GM19099 (cell line): ENCODE results near the gene PEX19.

ENCODE experiments used
- POLR2A ChIP-seq: IDR thresholded peaks from 3 replicates; pipeline ENCODE4 v1.6.1; 2011; ENCODE audit warnings: low read depth; ENCODE audit not compliant: insufficient read length; ENCODE audit errors: extremely low read depth

The PEX19 gene

GRCh38 chr1:160284782-160285344, at the start of gene PEX19:
PEX19 (minus strand) TSS chr1:160285133; CDS start chr1:160285124, 9 bp downstream.
- peak; percentile 89 for TF ChIP-seq POLR2A

- TF ChIP-seq POLR2A, result no peak
Observed at GRCh38 chr1:160332516-160332915, 47.6 kb upstream of the PEX19 start.

- no peak for TF ChIP-seq POLR2A
Observed at GRCh38 chr1:160330119-160330518, 45.2 kb upstream of the PEX19 start.

- TF ChIP-seq POLR2A, result no peak
Observed at GRCh38 chr1:160328184-160328583, 43.3 kb upstream of the PEX19 start.

GRCh38 chr1:160326418-160326817, 41.5 kb upstream of the PEX19 start:
- no peak for TF ChIP-seq POLR2A

- no peak for TF ChIP-seq POLR2A
Observed at GRCh38 chr1:160325252-160325651, 40.3 kb upstream of the PEX19 start.

- no peak for TF ChIP-seq POLR2A
Observed at GRCh38 chr1:160322831-160323230, 37.9 kb upstream of the PEX19 start.

- no peak for TF ChIP-seq POLR2A
Observed at GRCh38 chr1:160315359-160315758, 30.4 kb upstream of the PEX19 start.

- TF ChIP-seq POLR2A, result no peak
Observed at GRCh38 chr1:160309571-160309970, 24.6 kb upstream of the PEX19 start.

- no peak for TF ChIP-seq POLR2A
Observed at GRCh38 chr1:160309185-160309557, 24.2 kb upstream of the PEX19 start.

- TF ChIP-seq POLR2A, result no peak
Observed at GRCh38 chr1:160308451-160309184, 23.7 kb upstream of the PEX19 start.

GRCh38 chr1:160307118-160307791, 22.3 kb upstream of the PEX19 start:
- no peak for TF ChIP-seq POLR2A

- TF ChIP-seq POLR2A, result no peak
Observed at GRCh38 chr1:160300173-160300572, 15.2 kb upstream of the PEX19 start.

- TF ChIP-seq POLR2A, result no peak
Observed at GRCh38 chr1:160296036-160296435, 11.1 kb upstream of the PEX19 start.

GRCh38 chr1:160293020-160293968, 8.4 kb upstream of the PEX19 start:
- no peak for TF ChIP-seq POLR2A
